CD4-positive, alpha-beta T cell treated with Interleukin-4 for 1 hour (primary cell): ENCODE data around the gene MYO7A.
A peak's percentile ranks its signal among the peaks of the same experiment; 100 is the strongest.

Experiments used
- DNase-seq, 2 donors: peaks; one replicate each; pipeline ENCODE4 v3.0.0-alpha.2; 2020 to 2022

Gene MYO7A

GRCh38 chr11:77129842-77130756, 2.1 kb downstream of the MYO7A start:
- DNase-seq, result no peak

GRCh38 chr11:77130763-77131513, 2.9 kb downstream of the MYO7A start:
- DNase-seq, result no peak

- DNase-seq, result no peak
Measured at GRCh38 chr11:77131560-77131959, 3.5 kb downstream of the MYO7A start.

- DNase-seq, result no peak
Measured at GRCh38 chr11:77135069-77135468, 7.0 kb downstream of the MYO7A start.

GRCh38 chr11:77136074-77136473, 8.0 kb downstream of the MYO7A start:
- DNase-seq, result no peak

GRCh38 chr11:77136784-77137420, 8.9 kb downstream of the MYO7A start:
- no peak for DNase-seq

GRCh38 chr11:77137421-77137820, 9.4 kb downstream of the MYO7A start:
- DNase-seq, result no peak

- DNase-seq, result no peak
Measured at GRCh38 chr11:77138106-77138649, 10.1 kb downstream of the MYO7A start.

GRCh38 chr11:77139201-77139600, 11.2 kb downstream of the MYO7A start:
- DNase-seq, result no peak

- no peak for DNase-seq
Measured at GRCh38 chr11:77140231-77140851, 12.3 kb downstream of the MYO7A start.

GRCh38 chr11:77141034-77141433, 13.0 kb downstream of the MYO7A start:
- DNase-seq, result no peak

GRCh38 chr11:77141475-77141874, 13.4 kb downstream of the MYO7A start:
- no peak for DNase-seq

- peak; percentile 15 to 21 for DNase-seq
Measured at GRCh38 chr11:77142091-77142975, 14.3 kb downstream of the MYO7A start.

GRCh38 chr11:77143405-77144020, 15.5 kb downstream of the MYO7A start:
- no peak for DNase-seq

GRCh38 chr11:77144196-77144856, 16.3 kb downstream of the MYO7A start:
- DNase-seq, result no peak

GRCh38 chr11:77144857-77145428, 16.9 kb downstream of the MYO7A start:
- DNase-seq, result no peak

- no peak for DNase-seq
Measured at GRCh38 chr11:77146261-77147035, 18.4 kb downstream of the MYO7A start.

GRCh38 chr11:77147036-77147315, 18.9 kb downstream of the MYO7A start:
- DNase-seq, result no peak

- peak; percentile 22 to 42 for DNase-seq
Measured at GRCh38 chr11:77147668-77148321, 19.7 kb downstream of the MYO7A start.
